Prostate gland (tissue), 2 donors: Measurements from ENCODE around the gene DTX1.

Experiments used
- POLR2A ChIP-seq: fragments of 450-650 bp; IDR thresholded peaks from one replicate; pipeline ENCODE4 v1.6.1; 2016; ENCODE audit warnings: antibody characterized with exemption, mild to moderate bottlenecking
- POLR2AphosphoS5 ChIP-seq: sonication (generic); formaldehyde crosslinking; IDR thresholded peaks from one replicate; pipeline ENCODE4 v1.6.1; 2017; ENCODE audit warnings: antibody characterized with exemption
- TF ChIP-seq, protein P1 (sequence below), 4 experiments: fragments of 200-600 bp in 2 of 4; fragments of 450-650 bp in 2 of 4; sonication (generic) in 2 of 4; IDR thresholded peaks; 1 replicate in 3 of 4; 2 replicates in 1 of 4; pipeline ENCODE4 v1.5.1; 2016 to 2019; ENCODE audit warnings: antibody characterized with exemption in 4 of 4, mild to moderate bottlenecking in 2 of 4, moderate library complexity in 2 of 4

DNA sequence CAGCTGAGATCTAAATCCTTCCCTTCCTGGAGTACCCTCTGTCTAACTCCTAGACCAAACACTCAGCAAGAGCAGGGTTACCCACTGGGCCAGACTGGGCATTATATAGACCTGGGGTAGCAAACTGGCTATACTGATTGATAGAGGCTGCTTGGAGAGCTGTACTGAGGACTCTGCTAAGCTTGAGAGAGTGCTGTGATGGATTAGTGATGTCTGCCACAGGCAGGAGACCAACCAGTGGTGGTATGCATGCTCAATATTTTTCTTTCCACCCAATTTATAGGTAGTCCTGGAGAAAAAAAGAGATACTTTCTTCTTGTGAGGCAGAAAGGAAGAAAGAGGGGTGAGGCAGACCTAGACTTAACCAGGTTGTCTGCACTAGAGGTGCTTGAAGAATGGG is 33.3 kb downstream of the DTX1 start:
- TF ChIP-seq, protein P1, sequence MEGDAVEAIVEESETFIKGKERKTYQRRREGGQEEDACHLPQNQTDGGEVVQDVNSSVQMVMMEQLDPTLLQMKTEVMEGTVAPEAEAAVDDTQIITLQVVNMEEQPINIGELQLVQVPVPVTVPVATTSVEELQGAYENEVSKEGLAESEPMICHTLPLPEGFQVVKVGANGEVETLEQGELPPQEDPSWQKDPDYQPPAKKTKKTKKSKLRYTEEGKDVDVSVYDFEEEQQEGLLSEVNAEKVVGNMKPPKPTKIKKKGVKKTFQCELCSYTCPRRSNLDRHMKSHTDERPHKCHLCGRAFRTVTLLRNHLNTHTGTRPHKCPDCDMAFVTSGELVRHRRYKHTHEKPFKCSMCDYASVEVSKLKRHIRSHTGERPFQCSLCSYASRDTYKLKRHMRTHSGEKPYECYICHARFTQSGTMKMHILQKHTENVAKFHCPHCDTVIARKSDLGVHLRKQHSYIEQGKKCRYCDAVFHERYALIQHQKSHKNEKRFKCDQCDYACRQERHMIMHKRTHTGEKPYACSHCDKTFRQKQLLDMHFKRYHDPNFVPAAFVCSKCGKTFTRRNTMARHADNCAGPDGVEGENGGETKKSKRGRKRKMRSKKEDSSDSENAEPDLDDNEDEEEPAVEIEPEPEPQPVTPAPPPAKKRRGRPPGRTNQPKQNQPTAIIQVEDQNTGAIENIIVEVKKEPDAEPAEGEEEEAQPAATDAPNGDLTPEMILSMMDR (IDR thresholded peaks at IDR 0.05): no peak
- TF ChIP-seq POLR2A (no peak), POLR2AphosphoS5 (no peak)
